Activated CD4-positive, CD25-positive, alpha-beta regulatory T cell treated with anti-CD3 and anti-CD28 coated beads, Interleukin-2, amount 50 U/mL, for 24 hours (primary cell): ENCODE results near the gene ETV3.
"Not testable (repeated sequence)": the region's sequence is repeated elsewhere in the genome, so short reads cannot be mapped to it uniquely, and the experiment has no call there.

ENCODE experiments used
- ATAC-seq, 2 donors: fragments of 150-1000 bp; cut with Tn5 transposase; one replicate each; pipeline ENCODE4 v1.10.0; 2021; ENCODE audit warnings: mild to moderate bottlenecking in 1 of 2, moderate library complexity in 1 of 2

The ETV3 gene

DNA sequence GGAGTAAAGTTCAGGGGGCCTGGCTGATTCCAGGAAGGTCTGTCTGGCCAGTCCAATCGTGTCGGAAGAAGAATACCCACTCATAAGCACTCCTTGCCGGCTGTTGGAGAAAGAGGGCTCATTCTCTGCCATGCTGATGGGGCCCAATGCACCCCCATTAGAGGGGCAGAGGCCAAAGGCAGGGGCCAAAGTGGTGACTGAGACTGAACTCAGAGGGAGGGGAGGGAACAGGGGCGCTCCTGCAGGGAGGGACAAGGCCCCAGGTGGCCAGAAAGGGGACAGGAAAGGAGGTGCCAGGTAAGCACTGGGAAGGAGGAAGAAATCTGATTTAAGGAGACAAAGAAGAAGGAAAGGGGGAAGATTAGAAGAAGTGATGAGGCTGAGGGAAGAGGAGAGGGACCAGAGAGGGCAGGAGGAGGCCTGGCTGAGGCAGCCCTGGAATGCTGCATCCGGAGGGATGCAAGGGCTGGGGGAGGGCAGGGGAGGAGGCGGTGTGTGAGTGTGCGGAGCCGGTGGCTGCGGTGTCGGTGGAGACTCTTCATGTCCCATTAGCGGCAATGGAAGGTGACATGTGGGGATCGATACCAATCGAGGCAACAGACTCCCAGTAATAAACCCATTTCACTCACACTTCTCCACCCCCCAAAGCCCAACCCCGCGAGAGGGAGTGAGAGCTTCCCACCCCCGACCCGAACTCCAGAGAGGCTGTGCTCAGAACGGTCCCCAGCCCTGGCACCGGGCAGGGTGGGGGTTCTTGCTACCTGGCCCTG, 26.6 kb downstream of the ETV3 start:
- no peak for ATAC-seq

DNA sequence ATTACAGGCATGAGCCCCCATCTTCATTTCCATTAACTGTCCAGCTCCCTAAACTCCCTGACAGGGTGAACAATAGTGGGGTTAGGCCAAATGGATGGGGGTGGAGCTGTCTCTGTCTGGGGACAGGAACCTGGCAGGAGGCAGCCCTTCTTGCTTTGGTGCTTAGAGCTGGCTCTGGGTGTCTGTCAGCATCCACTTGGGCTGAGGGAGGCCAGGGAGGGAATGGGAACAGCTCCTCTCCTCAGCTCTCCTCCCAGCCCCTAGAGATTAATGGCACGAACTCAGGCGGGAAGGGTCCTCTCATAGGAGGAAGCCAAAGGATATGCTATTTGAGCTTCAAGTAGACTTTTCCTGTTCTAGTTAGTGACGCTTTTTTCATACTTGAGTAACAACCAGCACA, 27.5 kb downstream of the ETV3 start:
- ATAC-seq, result no peak

DNA sequence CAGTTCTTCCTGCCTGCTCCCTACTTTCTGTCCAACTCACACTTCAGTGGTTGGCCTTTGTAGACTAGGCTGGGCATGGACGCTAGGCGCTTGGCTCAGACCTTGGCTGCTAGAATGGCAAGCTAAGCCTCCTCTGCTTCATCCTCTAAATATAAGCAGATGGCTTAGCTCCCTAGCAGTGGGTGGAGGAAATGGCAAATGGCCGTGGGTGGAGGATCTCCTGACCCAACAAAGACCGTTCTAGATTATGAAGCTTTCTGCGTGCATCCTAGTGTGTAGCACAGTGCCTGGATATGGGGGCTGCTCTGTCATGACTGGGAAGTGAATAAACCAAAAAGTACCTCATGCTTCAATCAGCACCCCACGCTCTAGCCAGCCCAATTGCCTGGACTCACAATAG, 28.2 kb downstream of the ETV3 start:
- ATAC-seq, result no peak

DNA sequence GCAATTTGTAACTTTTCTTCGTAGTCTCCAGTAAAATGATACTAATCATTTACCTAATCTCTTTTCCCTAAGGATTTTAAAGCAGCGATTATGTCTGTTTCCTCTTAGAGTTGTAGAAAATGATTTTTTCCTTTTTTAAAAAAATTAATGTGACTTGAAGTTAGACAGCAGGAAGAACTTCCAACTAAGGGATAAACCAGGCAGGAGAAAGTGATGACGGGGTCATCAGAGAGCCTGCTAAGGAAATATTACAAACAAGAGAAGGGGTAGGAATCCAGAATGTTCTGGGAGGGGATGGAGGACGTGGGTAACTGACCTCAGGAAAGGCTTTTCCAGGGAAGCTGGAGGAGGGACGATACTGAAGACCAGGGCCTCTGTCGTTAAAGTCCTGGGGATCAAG, 29.7 kb downstream of the ETV3 start:
- no peak for ATAC-seq

DNA sequence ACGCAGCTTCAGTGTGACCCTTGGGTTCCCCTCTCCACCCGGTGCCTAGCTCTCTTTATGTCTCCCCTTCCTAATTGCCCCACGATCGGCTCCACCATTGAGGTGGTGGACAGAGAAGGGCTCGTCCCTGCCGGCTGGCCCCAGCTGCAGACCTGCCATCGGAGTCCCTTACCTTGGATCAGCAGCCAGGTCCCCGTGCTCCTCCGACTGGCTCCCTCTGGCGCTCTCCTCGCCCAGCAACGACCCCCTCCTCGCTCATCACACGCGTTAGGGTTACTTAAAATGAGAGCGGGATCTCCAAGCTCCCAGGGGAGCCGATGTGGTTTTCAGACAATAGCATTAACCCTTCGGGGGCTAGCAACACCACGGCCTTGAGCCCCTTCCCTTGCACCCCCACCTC, 30.5 kb downstream of the ETV3 start:
- ATAC-seq, result no peak

DNA sequence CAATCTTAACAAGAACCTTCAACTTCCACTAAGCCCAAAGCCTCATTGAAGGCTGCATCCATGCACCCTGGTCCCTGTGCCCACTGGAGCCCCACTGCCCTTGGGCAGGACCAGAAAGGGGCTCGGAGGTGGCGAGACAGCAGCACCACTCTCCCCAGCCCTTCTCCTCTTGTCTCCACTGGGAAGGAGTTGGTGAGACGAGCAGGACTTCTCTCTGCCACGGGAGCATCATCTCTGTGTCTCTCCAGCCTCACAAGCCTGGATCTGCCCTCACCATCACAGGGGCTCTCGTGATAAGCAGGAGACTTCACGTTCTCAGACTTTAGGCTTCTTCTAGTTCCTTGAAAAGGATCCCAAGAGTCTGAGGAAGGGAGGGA, 31.4 kb downstream of the ETV3 start:
- no peak for ATAC-seq

DNA sequence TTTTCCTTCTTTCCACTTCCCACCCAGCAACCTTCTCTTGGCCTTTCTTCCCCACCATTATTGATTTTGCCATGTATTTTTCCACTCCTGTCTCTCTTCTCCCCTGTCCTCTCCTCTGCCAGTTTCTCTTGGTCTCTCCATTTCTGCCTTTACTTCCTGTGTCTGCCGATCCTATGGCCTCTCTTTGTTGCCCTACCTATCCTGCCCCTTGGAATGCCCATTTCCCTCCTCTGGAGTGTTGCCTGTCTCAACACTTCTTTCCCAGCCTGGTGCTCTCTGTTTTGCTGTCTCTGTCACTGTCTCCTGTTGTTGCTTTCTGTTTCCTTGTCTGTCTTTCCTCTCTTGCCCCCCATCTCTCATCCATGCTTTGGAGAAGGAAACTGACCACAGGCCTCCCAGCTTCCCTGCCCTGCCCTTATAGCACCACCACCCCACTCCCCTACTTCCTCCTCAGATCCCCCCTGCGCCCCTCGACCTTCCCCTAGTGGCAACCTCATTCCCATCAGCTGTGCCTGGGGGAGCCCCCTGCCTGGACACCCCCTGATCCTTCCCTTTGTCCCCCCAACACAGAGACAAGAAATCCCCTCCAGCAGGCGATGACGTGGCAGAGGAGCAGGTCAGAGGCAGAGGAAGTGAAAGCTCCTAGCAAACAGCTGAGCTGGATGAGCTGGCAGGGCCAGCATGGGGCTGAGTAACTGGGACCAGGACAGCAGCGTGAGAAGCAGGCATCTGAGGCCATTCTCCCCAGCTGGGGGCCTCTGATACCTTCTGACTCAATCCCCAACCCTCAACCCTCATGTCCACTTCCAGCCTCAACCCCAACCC, 32.0 kb downstream of the ETV3 start:
- peak; percentile 64 to 66 for ATAC-seq

DNA sequence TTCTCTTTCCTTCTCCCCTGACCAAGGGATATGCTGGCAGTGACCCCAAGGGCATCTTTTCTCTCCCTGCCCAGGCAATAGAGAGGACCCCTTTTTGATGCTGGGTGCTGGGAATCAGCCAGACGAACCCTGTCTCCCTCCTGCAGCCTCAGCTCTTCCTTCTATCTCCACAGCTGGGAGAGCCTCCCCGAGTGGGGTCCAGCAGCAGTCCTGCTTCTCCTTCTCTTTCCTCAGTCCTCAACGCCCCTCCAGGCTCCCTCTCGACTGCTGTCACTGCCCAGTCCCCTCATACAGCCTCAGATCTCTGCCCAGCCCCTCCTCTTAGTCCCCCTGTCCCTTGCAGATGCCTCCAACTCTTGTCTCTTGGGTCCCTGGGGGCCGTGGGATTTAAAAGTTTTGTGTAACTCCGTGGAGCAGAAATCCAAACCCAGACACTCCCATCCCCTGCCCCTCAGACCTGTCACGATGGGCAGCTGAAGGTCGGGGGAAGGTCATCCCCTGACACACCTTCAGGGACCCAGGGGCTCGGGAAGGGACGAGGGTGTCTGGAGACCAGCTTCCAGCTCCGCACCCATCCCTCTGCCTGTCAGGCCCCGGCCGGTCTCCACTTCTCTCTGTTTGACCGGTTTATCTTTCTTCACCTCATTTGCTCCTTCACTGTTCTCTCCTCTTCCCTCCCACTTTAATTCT, 32.8 kb downstream of the ETV3 start:
- ATAC-seq, result no peak

DNA sequence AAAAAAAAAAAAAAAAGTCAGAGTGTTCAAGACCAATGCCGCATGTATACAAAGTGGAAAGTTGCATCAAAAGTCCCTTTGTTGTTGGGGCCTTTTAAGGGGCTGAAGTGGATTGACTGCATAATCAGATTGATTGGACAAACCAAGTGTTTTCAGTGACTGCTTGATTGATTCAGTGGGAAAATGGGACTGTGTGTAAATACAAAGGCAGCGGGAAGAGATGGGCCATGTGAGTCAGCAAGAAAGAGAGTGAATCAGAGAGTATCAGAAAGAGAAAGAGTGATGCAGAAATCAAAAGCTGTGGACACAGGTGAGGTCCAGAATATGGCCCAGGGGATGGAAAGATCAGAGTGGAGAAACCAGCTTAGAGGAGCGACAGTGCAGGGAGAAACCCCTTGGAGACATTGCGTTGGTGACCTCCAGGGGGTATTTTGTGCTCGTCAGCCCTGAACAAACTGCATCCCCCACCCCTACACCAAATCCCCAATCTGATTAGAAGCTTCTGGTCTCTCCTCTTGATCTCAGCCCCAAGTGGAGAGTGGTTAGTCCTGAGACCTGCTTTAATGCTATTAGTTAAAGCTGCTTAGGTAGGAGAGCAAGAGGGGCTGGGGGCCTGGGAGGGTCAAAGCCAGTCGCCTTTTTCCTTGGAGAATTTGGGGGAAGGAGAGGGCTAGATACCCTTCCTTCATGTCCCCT, 33.4 kb downstream of the ETV3 start:
- ATAC-seq, result no peak

DNA sequence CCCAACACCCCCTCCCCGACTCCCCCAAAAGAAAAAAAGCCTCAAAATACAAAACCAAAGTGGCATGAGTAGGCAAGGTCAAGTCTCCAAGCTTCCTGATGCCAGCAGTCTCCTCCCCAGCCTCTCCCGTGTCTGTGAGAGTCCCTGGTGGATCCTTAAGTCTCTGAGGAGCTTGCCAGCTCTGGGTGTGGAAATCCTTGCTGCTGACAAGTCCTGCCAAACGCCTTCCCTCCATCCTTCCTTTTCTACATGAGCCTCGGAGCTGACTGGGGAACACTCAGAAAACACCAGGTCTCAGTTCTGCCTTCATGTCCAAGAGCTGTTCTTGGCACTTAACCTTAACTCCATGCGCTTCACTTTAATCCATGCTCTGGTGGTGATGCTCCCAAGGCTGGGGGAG, 34.9 kb downstream of the ETV3 start:
- ATAC-seq, result no peak

DNA sequence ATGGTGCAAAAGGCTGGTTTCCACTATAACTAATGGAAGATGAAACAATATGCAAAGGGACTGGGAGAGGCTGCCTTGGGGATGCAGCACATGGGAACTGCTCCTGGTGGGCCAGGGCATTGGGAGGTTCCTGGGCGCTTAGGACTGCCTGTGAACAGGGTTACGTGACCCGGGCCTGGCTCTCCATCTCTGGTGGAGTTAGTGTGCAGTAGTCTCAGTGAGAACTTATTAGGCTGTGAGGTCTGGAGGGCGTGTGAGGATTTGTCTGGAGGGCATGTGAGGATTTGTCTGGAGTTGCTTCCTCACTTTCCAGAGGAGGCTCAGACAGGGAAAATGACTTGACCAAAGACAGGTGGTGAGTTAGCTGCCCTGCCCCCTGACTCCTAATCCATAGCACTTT, 37.0 kb downstream of the ETV3 start:
- no peak for ATAC-seq

DNA sequence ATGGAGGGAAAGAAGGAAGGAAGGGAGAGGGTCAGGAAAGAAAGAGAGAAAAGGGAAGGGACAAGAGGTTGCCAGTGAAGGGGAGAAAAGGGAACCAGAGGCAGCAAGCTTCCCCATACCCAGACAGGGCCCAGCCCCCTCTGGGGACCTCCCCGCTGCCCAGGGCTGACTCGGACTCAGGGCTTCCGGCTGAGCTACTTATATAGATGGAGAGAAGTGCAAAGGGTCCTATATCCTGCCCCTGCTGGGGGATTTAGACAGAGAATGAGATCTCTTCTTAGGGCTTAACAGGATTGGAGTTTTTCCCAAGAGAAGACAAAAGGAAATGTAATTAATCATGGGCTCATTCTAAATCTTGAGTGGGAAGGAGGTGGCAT, 38.6 kb downstream of the ETV3 start, which contains the start of gene ETV3L:
TSS of gene ETV3L (minus strand) at position 176 of the 377 bp plus-strand sequence. CDS start 285 bp downstream, outside the sequence.
- ATAC-seq, result no peak

DNA sequence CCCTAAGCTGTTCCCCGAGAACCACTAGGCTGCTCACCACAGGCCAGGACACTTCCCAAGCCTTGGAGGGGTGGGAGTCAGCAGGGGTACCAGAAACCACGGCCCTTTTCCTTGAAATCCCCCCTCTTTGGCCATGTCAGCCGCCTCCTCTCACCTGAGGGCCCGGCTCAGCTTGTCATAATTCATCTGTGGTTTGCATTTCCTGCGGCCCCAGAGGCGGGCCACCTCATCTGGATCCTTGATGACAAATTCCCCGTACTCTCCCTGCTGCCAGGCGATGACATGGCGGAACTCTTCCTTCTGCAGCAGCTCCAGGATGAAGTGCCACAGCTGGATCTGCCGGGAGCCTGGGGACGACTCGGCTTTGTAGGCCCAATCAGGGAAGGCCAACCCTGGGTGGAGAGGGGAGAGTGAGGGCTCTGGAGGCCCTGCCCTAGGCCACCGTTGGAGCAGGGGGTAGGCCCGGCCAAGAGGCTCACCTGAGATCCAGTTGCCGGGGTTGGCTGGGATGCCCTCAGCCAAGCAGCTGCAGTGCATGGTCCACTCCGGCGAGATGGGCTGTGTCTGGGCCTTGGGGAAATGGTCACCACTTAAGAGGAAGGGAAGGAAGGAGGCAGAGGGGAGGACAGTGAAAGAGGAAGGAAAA, 39.1 kb downstream of the ETV3 start:
- ATAC-seq, result not testable (repeated sequence)

DNA sequence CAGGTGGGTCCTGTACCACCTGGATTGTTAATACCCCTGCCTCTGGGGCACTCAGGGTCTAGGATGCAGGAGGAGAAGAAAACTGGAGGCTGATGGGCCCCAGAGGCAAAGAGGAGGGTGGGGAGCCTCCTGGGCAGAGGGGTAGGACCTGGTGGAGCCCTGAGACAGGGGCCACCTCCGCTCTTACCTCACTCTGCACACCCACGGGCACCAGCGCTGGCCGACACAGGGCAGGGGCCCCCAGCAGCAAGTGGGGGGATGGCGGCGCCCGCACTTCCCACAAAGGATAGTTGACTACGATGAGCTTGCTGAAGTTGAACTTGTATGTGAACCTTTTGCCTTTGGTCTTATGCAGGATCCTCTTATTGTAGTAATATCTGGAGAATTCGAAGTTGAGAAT, 39.7 kb downstream of the ETV3 start:
- no peak for ATAC-seq

DNA sequence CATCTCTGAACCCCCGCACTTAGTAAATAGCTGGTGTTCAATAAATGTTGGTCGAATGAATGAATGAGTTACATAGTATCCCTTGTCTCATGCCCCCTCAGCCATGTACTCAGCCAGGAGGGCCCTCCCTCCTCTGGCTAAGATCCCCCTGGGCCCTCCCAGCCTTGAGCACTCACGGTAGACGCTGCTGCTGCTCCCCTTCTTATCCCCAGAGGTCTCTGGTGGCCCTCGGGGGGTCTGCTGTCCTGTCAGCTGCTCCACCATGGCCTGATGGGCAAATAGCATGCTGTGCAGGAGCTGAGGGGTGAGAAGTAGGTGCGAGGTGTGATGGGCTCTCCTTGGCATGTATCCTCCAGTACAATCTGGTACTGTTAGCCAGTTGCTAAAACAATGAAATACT, 40.5 kb downstream of the ETV3 start:
- ATAC-seq, result no peak

DNA sequence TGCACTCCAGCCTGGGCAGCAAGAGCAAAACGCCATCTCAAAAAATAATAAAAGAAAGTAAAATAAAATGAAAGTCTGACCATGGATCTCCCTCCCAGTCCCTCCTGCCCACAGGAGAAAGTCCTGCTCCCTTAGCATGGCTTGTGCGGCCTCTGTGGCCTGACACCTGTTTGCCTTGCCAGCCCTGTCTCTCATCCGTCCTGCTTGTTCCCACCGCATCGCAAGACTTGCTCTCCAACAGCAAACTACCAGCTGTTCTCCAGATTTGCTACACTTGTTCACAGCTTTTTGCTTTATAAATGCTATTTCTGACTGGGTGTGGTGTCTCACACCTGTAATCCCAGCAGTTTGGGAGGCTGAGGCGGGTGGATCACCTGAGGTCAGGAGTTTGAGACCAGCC, 41.3 kb downstream of the ETV3 start:
- no peak for ATAC-seq

DNA sequence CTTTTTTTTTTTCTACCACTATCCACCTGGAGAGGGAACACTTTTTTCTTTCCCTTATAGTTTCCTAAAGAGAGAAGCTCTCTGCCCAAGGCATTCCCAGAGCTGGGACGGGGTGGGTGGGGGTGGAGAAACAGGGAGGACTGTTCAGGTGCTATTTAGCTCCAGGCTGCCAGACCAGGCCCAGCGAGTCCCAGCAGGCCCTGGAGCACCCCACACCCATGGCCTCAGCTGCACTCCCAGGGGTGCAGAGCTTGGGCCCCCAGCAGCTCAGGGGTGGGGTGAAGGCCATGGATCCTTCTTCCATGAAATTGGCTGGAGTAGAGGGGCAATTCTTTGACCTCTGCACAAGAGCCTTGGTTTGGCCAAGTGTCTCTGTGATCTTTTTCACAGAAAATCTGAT, 42.6 kb downstream of the ETV3 start:
- ATAC-seq, result no peak

DNA sequence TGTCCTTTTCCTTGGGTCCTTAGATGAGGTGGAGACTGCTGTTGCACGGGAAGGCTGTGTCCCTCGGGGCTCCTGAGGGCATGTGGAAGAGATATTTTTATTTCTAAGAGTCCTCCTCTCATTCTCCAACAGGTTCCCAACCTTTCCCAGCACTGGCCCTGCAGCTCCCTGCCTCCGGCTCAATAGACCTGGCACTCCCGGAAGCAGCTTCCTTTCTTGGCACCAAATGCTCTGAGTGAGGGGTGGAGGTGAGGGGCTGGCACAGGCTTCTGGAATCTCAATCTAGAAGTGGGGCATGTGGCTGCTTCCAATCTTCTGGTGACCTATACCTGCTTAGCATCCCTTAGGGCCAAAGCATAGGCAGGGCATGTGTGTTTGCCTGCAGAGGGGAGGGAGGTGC, 43.1 kb downstream of the ETV3 start:
- ATAC-seq, result no peak

DNA sequence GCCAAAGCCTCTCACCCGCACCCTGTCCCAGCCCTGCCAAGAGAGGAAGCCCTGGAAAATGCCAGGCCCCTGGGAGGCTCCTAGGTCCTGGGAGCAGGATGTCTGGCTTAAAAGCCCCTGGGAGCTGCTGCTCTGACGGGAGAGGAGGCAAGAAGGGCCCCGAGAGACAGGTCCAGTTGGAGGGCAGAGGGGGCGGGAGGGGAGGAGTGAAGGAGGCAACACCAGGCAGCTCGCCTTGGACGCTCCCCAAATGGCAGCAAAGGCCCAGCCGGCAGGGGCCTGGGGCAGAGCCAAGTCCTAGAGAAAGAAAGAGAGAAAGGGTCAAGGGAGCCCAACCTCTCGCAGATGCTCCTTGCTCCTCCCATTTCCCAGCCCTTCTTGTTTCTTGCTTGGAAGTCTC, 45.4 kb downstream of the ETV3 start:
- no peak for ATAC-seq

DNA sequence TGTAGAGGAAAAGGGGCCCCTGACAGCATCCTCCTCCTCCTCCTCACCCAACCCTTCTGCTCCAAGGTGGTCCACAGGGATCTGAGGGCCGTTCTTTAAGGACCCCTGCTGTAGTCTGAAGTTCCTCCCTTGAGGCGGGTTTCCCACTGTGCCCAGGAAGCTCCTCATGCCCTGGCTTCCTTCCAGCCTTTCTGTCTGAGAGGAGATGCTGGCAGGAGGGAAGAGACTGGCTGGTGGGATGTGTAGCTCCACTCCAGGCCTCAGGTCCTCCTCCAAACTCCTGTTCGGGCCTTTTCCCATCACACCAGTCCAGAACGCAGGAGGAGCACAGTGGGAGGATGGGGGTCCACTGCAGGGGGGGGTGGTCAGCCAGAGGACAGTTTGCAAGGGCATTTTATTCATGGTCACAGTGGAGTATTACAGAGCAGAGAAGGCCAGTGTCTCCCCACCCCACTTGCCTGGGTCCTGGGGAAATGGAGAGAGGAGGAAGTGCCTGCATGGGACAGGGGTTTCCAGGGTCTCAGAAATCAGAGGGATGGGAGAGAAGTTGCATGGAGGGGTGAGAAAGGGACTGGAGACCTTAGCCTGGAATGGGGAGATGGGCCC, 46.4 kb downstream of the ETV3 start:
- no peak for ATAC-seq

DNA sequence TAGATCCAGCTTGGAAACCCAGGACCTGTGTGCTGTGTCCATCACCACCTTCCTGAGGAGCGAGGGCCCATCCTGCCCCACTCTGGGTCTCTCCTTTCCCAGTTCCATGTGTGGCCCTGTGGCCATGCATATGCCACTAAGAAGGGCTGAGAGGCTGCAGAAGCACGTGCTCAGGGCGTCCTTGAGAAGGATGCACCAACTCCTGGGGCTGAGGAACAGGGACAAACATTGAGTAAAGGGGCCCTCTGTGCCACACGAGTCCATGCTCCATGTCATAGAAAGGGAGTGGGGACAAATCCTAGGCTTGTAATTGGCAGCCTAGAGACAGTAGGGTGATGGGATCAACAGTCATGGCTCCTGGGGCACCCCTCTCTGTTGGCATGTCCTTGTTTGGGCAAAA, 47.0 kb downstream of the ETV3 start:
- no peak for ATAC-seq

DNA sequence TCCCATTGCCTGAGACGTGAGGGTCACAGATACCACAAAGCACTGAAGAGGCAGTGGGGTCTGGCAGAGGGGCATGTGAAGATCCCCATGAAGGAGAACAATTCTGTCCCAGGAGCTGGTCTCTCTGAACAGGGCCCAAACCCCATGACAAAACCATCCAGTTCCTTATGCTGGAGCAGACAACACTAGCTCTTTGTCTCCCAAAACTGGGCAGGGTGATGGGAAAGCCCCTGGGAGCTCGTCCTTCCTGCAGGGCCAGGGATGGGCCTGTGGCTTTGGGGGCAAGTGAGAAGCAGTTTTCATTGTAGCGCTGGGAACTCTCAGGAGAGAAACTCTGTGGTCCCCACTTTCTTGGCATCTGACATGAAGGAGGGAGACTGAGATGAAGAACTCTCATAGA, 47.4 kb downstream of the ETV3 start:
- no peak for ATAC-seq
